Fibroblast of pulmonary artery (primary cell): Measurements from ENCODE around the gene GNB1.
"Not testable (repeated sequence)": the region's sequence is repeated elsewhere in the genome, so short reads cannot be mapped to it uniquely, and the experiment has no call there.

Experiments used
- DNase-seq: peaks from one replicate; pipeline ENCODE4 v3.0.0-alpha.2; 2010; ENCODE audit warnings: low read depth
- H3K4me3 ChIP-seq: replicated peaks from 2 replicates; pipeline ENCODE4 v1.5.1; 2011; ENCODE audit warnings: low read depth, mild to moderate bottlenecking, control low read depth, low read length, moderate library complexity
- TF ChIP-seq, protein P1 (sequence below): IDR thresholded peaks from 2 replicates; pipeline ENCODE4 v1.5.1; 2011; ENCODE audit warnings: mild to moderate bottlenecking, control low read depth, low read length, inconsistent platforms; ENCODE audit errors: missing control alignments

Gene GNB1

DNA sequence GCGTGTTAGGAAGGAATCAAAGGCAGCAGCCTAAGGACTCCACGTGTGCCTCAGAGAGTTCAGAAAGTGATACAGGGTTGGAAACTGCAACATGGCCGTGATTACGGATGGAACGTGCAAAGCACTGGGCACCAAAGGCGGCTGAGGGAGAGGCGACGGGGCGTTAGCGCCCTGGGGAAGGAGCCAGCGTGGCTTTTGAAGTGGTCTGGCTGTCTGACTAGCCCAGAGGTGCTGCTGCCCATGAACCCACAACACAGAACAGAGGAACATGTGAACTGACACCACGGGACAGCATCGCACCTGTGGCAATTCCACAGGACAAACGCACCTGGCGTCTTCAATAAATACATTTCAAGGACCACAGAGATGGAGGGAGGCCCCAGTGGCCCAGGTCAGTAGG is 46.2 kb upstream of the GNB1 start:
- TF ChIP-seq, protein P1, sequence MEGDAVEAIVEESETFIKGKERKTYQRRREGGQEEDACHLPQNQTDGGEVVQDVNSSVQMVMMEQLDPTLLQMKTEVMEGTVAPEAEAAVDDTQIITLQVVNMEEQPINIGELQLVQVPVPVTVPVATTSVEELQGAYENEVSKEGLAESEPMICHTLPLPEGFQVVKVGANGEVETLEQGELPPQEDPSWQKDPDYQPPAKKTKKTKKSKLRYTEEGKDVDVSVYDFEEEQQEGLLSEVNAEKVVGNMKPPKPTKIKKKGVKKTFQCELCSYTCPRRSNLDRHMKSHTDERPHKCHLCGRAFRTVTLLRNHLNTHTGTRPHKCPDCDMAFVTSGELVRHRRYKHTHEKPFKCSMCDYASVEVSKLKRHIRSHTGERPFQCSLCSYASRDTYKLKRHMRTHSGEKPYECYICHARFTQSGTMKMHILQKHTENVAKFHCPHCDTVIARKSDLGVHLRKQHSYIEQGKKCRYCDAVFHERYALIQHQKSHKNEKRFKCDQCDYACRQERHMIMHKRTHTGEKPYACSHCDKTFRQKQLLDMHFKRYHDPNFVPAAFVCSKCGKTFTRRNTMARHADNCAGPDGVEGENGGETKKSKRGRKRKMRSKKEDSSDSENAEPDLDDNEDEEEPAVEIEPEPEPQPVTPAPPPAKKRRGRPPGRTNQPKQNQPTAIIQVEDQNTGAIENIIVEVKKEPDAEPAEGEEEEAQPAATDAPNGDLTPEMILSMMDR: no peak
- no peak for DNase-seq
- H3K4me3 ChIP-seq: no peak overlapping the region

DNA sequence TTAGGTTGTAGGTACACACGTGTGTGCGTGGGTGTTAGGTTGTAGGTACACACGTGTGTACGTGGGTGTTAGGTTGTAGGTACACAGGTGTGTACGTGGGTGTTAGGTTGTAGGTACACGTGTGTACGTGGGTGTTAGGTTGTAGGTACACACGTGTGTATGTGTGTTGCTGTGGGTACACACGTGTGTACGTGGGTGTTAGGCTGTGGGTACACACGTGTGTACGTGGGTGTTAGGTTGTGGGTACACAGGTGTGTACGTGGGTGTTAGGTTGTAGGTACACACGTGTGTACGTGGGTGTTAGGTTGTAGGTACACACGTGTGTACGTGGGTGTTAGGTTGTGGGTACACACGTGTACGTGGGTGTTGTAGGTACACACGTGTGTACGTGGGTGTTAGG is 44.0 kb upstream of the GNB1 start:
- H3K4me3 ChIP-seq, DNase-seq: not testable (repeated sequence)

DNA sequence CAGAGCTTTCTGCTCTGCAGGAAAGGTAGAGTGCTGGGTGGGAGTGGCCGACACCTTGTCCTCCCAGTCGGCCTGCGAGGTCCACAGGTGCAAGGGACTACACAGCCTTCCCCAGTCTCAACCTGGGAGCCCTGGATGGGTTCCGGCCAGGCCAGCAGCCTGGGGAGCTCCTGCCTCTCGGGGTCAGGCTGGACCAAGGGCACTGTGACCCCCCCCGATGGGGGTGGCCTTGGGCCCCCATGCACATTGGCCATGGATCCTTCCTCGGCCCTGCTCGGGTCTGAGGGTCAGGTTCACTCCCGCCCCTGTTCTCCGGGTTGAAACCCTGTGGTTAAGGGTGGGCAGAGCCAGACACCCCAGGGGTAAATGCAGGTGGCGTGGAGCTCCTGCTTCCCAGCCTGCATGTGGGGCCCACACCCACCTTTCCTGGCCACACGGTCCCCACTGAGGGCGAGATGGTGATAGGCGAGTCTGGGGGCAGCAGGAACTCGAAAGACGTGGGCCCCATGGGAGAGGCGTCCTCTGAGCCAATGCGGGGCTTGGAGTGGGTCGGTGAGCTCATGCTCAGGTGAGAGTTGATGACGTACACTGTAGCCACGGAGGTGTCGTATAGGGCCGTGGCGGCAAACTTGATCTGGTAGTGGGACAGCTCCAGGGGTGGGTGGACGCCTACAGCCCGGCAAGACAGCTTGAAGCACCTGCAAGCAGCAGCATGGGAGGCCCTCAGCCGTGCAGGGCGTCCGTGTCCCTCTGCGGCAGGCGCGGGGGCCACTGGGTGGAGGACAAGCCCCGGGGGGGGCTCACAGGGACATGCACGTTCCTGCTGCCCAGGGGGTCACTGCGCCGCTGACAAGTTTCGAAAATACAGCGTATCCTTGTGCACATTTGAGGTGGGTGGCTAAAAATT is 39.0 kb upstream of the GNB1 start:
- TF ChIP-seq, protein P1: no peak
- no peak overlapping the region for H3K4me3 ChIP-seq
- DNase-seq: no peak

DNA sequence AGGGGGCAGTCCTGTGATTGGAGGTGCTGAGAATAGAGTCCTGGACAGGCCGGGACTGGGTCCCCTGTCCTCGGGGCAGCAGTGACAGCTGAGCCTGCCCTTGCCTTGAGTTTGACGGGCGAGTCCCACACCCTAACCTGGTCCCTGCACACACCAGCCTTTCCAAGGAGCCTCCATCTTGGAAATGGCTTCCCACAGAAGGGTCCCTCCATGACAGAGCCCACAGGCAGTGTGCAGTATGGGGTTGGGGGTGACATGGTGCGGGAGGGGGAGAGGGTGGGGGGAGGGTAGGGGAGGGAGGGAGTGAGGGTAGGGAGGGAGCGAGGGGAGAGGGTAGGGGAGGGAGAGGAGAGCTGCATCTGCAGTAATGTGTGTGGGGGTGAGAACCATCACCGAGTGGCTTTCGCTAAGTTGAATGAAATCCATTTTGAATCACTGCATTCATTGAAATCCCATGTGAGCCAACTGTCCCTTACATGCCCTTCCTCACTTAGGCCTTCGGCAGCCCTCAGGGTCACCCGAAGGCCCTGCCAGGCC is 38.3 kb upstream of the GNB1 start:
- no peak overlapping the region for H3K4me3 ChIP-seq
- TF ChIP-seq, protein P1: no peak
- no peak for DNase-seq

DNA sequence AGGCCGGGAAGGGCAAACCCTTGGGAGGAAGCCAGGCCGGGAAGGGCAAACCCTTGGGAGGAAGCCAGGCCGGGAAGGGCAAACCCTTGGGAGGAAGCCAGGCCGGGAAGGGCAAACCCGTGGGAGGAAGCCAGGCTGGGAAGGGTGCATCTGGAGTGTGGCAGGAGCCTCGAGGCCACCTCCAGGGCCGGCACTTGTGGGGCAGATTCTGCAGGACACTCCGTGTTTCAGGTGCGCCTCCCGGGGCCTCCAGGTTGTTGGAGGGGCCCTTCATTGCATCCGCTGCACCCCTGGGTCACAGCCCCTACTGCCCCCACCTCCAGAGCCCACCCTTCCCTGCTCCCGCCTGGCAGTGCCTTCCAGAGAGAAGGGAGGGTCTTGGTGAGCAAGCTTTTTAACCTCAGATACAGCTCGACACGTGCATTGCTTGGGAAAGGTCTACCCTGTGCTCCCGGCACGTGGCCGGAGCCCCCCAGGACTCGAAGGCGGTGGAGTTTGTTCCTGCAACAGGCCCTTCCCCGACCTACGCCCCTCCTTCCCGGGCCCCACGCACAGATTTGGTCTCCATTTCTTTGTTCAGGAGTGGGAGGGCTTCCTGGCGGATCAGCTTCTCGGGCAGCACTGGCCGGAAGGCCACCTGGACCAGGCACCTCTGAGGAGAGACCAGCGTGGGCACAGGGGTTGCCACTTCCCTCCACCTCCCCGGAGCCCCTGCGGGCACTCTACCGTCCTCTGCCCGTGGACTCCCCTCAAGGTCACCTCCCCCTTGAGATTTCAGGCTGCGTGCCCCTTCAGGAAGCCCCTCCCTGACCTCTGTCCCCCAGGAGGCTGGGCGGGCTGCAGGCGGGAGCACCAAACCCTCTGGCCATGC is 37.6 kb upstream of the GNB1 start:
- TF ChIP-seq, protein P1: no peak
- no peak overlapping the region for H3K4me3 ChIP-seq
- no peak for DNase-seq

DNA sequence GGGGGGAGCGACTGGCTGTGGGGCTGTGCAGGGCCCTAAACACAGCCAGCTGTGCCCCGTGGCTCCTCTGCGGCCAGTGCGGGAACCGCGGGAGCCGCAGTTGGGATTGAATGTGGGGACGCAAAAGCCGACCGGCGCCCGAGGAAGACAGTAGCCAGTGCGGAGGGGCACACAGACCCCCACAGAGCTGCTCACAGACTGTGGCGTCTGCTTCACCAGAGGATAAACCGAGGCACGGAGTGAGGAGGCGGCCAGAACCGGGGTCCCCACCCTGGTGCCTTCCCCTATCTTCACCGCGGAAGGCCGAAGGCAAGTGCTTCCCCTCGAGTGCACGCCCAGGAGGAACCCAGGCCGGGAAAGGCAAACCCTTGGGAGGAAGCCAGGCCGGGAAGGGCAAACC is 36.9 kb upstream of the GNB1 start:
- DNase-seq: no peak
- TF ChIP-seq, protein P1: no peak
- no peak overlapping the region for H3K4me3 ChIP-seq
